HG03175 (cell line): ENCODE data around the gene ATL1.
"Not testable (repeated sequence)": the region's sequence is repeated elsewhere in the genome, so short reads cannot be mapped to it uniquely, and the experiment has no call there.

Source experiments
- ATAC-seq: cut with Tn5 transposase; IDR thresholded peaks from one replicate; pipeline ENCODE4 v1.9.1; 2021; ENCODE audit warnings: mild to moderate bottlenecking, moderate library complexity; ENCODE audit not compliant: unreplicated experiment

Gene ATL1

DNA sequence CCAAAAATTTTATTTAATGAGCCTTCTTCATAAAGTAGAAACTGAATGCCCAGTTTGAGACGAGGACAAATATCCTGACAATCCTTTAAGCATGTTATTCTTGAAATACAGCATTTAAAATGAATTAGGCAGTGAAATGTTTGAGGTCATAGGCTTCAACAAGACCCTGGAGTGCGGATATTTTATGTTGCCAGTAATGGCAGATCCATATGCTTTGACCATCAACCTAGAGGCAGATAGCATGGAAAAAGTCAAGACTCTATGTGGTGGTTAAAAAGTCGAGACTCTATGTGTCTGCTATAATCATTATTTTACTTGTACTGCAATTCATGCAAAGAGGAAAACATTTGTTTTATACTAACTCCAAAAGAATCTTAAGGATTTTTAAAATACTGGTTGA lies 25.5 kb upstream of the ATL1 start:
- ATAC-seq, result no peak

DNA sequence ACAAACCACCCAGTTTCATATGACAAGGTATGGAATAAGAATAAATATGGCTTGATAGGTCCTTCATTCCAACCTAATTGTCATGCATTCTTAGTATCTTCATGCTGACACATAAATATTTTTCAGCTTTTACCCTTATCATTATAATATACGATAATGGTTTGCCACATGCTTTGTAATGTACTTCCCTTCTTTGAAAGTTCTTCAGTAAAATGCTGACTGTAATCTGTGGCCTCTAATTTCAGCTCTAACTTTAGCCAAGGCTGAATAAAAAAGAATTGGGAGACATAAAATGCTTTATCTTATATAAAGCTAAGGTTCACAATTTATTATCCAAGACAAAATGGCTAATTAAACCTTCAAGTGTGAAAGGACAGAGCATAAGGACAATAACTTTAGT lies 24.9 kb upstream of the ATL1 start:
- no peak for ATAC-seq

DNA sequence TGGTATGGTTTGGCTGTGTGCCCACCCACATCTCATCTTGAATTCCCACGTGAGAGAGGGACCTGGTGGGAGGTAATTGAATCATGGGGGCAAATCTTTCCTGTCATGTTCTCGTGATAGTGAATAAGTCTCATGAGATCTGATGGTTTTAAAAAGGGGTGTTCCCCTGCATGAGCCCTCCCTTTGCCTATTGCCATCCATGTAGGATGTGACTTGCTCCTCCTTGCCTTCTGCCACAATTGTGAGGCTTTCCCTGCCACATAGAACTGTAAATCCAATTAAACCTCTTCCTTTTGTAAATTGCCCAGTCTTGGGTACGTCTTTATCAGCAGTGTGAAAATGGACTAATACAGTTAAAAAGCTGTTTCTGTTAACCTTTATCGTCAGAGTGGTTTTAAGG lies 21.9 kb upstream of the ATL1 start:
- ATAC-seq, result not testable (repeated sequence)

DNA sequence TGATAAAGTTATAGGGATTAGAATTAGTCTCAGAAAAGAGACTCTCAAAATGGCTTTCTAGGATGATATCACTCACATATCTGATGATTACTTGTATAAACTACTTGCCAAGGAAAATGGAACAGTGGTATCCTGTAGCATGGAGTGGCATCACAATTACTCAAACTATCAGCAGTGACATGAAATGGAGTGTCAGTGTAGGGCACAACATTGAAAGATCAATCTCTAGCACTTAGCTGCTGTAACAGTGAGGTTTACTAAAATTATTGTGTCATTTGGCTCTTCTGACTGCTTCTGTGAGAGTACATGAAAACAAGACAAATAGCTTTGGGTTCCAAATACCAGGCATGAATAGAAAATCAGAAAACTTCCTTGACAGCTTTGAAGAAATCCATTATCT lies 20.9 kb upstream of the ATL1 start:
- ATAC-seq, result no peak

DNA sequence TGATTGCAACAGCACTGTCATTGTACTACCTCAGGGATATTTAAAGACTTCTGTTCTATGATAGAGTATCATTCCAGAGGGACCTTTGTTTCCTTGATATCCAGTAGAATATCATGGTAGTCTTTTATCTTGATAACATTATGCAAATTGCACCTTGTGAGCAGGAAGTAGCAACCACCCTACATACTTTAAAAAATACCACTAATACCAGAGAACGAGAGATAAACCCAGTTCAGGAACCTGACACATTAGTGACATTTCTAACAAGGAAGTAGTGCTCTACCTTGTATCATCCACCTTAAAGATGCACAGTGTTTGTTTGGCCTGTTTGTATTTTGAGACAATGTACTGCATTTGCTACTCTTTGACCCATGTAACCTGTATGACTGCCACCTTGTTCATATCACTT lies 18.8 kb upstream of the ATL1 start:
- ATAC-seq, result no peak

DNA sequence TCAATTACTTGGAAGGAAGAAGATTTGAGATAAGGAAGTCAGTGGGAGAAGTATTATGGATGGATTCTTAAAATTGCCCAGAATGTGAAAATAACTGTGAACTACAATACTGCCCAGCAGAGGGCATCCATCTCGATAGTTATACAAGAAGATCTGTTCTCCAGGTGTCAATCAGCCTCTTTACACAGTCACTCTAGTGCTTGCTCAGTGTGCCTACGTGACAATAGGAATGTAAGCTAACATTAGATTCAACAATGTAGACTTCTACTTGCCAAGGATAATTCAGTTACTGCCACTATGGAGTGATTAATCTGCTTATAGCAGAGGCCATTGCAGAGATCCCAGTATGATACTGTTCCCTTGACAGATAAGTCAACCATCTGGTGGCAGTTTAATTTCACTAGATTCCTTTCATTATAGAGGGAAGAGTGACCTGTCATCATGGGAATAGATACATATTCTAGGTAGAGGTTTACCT lies 17.0 kb upstream of the ATL1 start:
- ATAC-seq, result no peak

DNA sequence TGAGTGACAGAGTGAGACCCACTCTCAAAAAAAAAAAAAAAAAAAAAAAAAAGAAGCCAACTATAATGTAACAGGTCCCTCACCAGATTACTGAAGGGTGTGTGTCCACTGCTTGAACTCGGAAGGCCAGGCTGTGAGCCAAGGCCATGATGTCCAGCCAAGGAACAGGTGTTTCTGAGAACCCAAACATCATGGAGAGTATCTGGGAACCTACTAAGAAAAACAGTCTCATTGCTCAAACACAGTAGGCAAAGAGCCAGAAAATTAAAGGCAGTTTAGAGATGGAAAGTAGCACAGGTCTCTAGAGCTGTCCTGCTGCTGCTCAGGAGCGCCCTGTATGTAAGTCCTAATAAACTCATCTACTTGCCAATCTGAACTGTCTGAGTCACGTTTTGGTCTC lies 15.0 kb upstream of the ATL1 start:
- ATAC-seq, result no peak

GRCh38 chr14:50545618-50546017 lies 14.3 kb upstream of the ATL1 start:
- ATAC-seq, result no peak

GRCh38 chr14:50550294-50550693 lies 9.7 kb upstream of the ATL1 start:
- no peak for ATAC-seq

DNA sequence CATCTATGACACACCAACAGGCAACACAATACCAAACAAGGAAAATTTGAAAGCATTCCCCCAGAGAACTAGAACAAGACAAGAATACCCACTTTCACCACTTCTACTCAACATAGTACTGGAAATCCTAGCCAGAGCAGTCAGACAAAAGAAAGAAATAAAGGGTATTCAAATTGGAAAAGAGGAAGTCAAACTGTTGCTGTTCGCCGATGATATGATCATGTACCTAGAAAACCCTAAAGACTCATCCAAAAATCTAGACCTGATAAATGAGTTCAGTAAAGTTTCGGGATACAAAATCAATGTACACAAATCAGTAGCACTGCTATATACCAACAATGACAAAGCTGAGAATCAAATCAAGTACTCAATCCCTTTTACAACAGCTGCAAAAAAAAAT lies 8.1 kb upstream of the ATL1 start:
- no peak for ATAC-seq

DNA sequence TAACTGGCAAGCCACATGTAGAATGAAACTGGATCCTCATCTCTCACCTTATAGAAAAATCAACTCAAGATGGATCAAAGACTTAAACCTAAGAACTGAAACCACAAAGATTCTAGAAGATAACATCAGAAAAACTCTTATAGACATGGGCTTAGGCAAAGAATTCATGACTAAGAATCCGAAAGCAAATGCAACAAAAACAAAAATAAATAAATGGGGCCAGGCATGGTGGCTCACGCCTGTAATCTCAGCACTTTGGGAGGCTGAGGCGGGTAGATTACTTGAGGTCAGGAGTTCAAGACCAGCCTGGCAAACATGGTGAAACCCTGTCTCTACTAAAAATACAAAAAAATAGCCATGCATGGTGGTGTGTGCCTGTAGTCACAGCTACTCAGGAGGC lies 7.1 kb upstream of the ATL1 start:
- not testable (repeated sequence) for ATAC-seq

- no peak for ATAC-seq
Measured at GRCh38 chr14:50560931-50561285, 963 bp downstream of the ATL1 start.

GRCh38 chr14:50562841-50563240 lies 2.9 kb downstream of the ATL1 start:
- no peak for ATAC-seq

DNA sequence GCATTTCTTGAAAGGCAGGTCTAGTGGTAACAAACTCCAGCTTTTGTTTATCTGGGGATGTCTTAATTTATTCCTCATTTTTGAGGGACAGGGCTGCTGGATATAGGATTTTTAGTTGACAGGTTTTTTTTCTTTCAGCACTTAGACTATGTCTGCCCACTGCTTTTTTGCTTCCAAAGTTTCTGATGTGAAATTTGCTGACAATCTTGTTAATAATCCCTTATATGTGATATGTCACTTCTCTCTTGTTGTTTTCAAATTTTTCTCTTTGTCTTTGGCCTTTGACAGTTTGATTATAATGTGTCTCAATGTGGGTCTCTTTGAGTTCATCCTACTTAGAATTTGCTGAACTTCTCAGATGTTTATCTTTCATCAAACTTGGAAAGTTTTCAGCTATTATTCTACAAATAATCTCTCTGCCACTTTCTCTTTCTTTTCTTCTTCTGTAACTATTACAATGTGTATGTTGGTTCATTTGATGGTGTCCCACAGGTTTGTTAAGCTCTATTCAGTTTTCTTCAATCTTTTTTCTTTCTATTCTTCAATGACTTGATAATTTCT lies 9.8 kb downstream of the ATL1 start:
- no peak for ATAC-seq

DNA sequence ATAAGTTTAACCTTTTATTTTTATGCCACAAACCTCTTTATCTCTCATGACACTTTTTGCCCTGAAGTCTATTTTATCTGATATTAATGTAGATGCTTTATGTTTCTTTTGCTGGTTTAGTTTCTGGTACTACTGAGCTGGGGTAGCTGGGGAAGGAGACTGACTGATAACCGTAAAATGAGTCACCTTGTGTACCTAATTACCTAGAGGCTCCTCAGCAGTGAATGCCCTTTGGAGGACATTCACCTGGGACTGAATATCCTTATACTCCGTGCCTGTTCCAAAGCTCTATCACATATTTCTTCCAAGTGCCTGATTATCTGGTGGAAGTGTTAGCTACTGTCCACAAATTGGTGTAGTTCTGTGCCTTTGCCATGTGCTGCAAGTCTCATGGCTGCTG lies 13.9 kb downstream of the ATL1 start:
- ATAC-seq, result no peak

DNA sequence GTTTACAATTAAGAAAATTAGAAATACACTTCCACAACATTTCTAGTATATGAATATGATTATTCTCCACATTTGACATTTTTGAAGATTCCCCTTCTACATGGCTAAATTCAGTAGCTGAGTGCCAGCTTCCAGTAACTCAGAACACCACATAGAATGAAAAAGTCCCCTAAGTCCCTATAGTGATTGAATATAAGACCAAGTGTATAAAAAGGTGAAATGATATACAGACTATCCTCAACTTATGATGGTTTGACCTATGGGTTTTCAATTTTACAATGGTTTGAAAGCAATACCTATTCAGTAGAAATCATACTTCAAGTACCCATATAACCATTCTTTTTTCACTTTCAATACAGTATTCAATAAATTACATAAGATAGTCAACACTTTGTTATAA lies 15.8 kb downstream of the ATL1 start:
- ATAC-seq, result no peak

GRCh38 chr14:50577982-50578381 lies 18.0 kb downstream of the ATL1 start:
- no peak for ATAC-seq

- ATAC-seq, result no peak
Measured at GRCh38 chr14:50578433-50578832, 18.5 kb downstream of the ATL1 start.

DNA sequence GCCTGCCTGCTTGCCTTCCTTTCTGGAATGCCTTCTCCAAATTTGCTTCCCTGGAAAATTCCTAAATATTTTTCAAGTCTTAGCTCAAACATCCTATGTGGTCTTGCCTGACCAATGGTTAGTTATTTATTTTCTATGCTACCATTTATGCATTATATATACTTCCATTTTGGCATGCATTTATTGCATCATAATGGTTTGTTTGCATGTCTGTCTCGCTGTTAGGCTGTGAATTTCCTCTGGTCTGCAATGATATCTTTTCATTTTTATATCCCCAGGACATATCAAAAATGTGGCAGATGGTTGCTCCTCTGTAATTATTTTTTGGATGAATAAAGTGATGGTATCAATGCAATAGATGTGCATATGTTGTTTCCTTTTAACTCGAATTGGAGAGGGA lies 30.5 kb downstream of the ATL1 start:
- ATAC-seq, result no peak

GRCh38 chr14:50594577-50595316 lies 34.8 kb downstream of the ATL1 start:
- ATAC-seq, result no peak

- no peak for ATAC-seq
Measured at GRCh38 chr14:50598765-50599164, 38.8 kb downstream of the ATL1 start.

DNA sequence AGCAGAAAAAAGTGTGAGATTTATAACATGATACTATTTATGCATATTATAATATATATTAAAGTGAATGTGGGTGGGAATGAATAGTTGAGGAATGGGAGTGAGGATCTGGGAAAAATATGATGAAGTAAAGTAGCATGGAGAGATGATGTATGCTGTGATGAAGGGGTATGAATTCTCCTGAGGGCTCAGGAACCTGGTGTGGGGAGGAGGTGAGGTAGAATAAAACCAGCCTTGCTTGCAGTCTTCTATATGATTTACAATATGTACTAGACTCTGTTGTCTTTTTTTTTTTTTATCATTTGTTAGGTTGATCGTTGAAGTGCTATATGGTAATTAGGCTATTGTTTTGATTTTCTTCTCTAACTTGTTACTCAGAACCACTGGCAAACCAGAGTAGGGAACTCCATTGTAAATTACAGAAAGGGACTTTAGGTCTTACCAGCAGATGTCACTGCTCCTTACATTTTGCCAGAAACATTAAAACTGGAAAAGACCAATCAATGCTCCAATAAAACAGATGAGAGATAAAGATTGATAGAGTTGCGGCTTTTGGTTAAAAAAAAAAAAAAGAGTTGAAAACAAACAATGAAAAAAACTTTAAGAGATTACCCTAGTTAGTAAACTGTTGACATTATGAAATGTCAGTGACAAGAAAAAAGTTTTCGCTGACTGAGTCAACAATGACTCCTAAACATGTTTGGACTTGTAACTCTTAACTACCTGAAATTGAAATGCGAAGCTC lies 39.9 kb downstream of the ATL1 start:
- ATAC-seq, result no peak
